Loucy (cell line): ENCODE measurements around the gene PRSS3.

Experiments used
- EZH2phosphoT487 ChIP-seq: fragments of 200-600 bp; IDR thresholded peaks from 2 replicates; pipeline ENCODE4 v1.6.1; 2018; ENCODE audit warnings: antibody characterized with exemption, mild to moderate bottlenecking, moderate library complexity, borderline replicate concordance
- TF ChIP-seq, protein P1 (sequence below): fragments of 200-600 bp; sonication (generic); conservative IDR thresholded peaks from 2 replicates; pipeline ENCODE4 v1.5.1; 2014; ENCODE audit warnings: mild to moderate bottlenecking, antibody characterized with exemption, low read length

DNA sequence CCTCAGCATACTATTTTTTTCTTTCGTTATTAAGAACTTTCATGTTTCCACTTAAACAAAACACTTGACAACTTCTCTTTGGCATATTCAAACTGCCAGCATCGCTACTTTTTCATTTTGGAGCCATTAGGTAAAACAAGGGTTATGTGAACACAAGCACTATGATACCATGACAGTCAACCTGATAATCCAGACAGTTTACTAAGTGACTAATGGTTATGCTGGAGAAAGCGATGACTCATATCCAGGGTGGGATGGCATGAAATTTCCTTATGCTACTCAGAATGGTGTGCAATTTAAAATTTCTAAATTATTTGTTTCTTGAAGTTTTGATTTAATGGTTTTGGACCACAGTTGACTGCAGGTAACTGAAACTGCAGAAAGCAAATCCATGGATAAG is 29.9 kb upstream of the PRSS3 start:
- TF ChIP-seq, protein P1, sequence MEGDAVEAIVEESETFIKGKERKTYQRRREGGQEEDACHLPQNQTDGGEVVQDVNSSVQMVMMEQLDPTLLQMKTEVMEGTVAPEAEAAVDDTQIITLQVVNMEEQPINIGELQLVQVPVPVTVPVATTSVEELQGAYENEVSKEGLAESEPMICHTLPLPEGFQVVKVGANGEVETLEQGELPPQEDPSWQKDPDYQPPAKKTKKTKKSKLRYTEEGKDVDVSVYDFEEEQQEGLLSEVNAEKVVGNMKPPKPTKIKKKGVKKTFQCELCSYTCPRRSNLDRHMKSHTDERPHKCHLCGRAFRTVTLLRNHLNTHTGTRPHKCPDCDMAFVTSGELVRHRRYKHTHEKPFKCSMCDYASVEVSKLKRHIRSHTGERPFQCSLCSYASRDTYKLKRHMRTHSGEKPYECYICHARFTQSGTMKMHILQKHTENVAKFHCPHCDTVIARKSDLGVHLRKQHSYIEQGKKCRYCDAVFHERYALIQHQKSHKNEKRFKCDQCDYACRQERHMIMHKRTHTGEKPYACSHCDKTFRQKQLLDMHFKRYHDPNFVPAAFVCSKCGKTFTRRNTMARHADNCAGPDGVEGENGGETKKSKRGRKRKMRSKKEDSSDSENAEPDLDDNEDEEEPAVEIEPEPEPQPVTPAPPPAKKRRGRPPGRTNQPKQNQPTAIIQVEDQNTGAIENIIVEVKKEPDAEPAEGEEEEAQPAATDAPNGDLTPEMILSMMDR, result no peak
- TF ChIP-seq EZH2phosphoT487, result no peak
